Measurements from ENCODE around the gene NRN1L.
A peak's percentile ranks its signal among the peaks of the same experiment; 100 is the strongest.
"Not testable (repeated sequence)": the region's sequence is repeated elsewhere in the genome, so short reads cannot be mapped to it uniquely, and the experiment has no call there.

NRN1L gene

DNA sequence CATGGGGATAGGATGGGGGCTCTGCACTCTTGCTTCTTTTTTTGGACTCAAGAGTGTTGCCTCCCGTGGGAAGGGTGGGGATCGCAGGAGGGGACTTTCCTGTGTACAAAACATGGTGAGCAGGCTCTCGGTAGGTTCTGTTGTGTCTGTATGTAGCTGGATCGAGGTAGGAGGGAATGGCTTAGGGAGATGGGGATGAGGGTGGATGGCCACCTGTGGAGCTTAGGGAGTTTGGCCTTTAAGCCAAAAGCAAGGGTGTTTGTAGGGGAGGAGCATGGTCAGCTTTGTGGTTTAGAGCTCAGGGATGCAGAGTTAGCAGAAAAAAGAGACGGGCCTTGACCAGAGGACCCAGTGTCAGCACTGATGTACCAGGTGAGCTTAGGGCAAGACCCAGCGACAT, 22.8 kb upstream of the NRN1L start:
- DNase-seq = no peak

GRCh38 chr16:67862623-67863583, 21.8 kb upstream of the NRN1L start:
- DNase-seq = no peak

DNA sequence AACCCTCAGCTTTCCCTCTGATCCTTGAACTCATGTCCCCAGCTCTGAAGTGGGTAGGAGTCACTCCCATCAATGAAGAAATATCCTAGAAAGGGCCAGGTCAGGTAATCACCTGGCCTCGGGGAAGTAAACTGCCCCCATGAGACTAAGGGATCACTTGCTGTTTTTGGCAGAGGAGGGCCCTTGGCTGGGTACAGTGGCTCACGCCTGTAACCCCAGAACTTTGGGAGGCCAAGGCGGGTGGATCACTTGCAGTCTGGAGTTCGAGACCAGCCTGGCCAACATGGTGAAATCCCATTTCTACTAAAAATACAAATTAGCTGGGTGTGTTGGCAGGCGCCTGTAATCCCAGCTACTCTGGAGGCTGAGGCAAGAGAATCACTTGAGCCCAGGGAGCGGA, 20.6 kb upstream of the NRN1L start:
- DNase-seq = not testable (repeated sequence)

GRCh38 chr16:67864594-67864993, 20.1 kb upstream of the NRN1L start:
- DNase-seq = no peak

DNA sequence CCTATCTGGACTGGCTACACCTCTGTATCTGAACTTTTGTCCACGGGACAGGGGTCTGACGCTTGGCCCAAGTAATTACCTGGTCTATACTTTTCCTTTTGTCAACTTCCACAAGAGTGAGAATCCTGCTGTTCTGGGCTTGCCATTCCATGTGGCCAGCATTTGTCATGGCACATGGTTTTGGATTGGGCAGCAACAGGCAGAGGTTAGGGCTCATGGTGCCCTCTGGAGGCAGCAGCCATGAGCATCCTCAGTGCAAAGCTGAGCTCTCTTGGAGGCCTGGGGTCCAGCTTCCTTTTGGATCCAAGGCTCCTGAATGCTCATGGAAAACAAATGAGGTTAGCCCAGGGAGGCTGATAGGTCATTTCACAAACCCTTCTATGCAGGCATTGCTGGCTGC, 19.4 kb upstream of the NRN1L start:
- peak; percentile 55 for DNase-seq

- DNase-seq = no peak
Observed at GRCh38 chr16:67868290-67868689, 16.4 kb upstream of the NRN1L start.

- no peak for DNase-seq
Observed at GRCh38 chr16:67869653-67870052, 15.0 kb upstream of the NRN1L start.

- DNase-seq = no peak
Observed at GRCh38 chr16:67871256-67871655, 13.4 kb upstream of the NRN1L start.

GRCh38 chr16:67872131-67872630, 12.5 kb upstream of the NRN1L start:
- DNase-seq = no peak

DNA sequence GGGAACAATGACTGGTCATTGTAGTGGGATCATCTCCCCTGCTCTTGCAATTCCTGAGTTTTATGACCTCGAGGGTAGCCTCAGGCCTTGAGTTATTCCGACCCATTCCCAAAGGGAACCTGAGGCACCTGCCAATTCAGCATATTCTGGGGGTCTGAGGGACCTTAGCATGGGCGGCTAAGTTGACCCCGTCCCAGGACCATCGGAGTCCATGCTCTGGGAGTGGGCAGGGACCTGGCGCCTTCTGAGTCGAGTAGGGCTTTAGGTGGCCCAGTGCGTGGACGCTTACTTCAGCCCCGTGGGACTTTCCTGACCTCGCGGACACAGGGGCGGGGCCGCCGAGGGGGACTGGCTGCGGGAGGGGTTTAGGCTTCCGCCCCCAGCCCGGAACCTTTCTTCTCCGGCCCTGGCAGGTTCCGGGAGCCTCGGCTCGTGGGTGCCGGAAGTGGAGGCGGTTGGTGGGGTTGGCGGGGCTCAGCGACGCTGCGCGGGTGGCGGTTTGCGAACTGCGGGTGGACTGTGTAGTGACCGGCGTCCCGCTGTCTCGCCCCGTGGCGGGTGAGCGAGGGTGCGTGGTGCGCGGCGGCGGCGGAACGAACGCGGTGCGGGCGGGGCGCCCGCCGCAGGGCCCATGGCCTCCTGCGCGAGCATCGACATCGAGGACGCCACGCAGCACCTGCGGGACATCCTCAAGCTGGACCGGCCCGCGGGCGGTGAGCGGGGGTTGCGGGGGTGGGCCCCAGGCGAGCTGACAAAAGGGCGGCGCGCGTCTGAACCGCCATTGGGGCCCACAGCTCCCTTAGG, 11.9 kb upstream of the NRN1L start, which contains the start of gene EDC4:
TSS of gene EDC4 (plus strand) at position 422 of the 804 bp plus-strand sequence. CDS start at position 632, 210 bp downstream.
- DNase-seq = peak; percentile 94

DNA sequence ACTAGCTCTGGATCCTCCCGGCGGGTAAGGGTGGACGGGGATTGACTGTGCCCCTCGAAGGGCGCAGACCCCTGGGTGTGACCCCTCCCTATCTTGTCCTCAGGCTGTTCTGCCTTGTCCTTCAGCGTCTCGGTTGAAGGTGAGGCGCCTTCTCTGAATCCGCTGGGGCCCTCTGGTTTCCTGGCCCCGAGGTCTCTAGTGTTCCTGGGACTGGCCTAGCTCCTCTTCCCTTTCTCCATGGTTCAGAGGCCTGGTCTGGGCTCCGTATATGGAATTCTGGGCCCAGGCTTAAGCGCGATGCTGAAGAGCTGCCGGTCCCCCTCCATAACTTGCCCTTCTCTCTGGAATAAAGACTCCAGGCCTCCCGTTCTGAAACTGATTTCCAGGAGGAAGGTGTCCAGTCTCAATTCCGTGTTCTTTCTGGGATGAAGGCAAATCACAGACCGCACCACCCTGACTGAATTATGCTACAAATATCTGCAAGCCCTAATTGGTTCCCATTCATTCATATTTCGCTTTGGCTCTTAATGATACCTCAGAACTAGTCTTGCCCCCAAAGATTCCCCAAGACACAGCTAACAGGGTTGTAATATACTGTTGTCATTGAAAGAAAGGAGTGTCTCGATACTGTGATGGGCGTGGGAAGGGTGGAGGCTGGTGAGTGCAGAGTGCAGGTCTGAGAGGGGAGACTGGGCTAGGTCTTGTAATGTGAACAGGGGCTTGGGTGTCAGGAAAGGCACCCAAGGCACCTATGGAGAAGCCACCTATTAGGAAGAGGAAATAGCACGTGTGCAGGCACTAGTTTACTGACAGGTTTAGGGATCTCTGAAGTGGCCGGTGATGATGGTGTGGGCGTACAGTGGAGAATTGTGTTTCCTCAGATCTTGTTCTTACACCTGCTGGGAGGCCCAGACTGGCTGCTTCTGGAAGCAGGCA, 11.0 kb upstream of the NRN1L start:
- DNase-seq = peak; percentile 11

DNA sequence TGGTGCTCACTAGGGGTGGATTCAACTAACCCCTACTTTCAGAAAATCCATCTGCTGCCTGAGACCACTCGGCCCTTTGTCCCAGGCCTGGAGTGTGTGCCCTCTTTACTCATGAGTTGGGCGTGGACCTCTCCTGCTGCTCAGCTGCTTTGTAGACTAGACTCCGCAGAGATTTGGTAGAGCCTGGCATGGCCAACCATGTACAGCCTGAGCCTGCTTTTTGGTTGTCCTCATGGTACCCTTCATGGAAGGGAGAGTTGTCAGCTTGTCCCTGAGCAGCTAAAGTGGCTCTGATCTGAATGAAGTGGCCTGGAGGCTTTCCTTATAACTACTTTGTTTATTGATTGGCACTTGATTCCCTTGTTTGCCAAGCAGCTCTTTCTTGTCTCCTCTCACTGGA, 10.3 kb upstream of the NRN1L start:
- DNase-seq = no peak

DNA sequence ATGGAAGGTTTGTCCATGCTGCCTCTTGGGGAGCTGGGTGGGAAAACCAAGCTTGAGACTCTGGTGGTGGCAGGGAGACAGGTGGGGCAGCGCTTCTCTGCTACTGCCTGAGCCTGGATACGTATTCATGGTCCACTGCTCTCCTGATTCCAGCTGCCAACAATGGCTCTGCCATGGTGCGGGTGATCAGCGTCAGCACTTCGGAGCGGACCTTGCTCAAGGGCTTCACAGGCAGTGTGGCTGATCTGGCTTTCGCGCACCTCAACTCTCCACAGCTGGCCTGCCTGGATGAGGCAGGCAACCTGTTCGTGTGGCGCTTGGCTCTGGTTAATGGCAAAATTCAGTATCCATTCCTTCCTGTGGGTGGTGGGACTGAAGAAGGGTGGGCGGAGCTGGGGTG, 7.6 kb upstream of the NRN1L start:
- no peak for DNase-seq

- no peak for DNase-seq
Observed at GRCh38 chr16:67878232-67878631, 6.5 kb upstream of the NRN1L start.

DNA sequence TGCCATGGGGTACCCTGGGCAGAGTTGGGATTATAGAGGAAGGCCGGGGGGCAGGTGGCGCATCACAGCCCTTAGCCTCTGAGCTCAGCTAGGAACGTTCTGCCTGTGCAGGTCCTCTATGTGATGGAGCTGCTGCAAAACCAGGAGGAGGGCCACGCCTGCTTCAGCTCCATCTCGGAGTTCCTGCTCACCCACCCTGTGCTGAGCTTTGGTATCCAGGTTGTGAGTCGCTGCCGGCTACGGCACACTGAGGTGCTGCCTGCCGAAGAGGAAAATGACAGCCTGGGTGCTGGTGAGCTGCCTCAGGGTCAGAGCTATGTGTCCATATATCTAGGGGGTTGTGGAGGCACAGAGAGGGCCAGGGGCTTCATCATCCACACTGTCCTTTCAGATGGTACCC, 5.8 kb upstream of the NRN1L start:
- DNase-seq = no peak

- no peak for DNase-seq
Observed at GRCh38 chr16:67879462-67879861, 5.2 kb upstream of the NRN1L start.

GRCh38 chr16:67879936-67880335, 4.7 kb upstream of the NRN1L start:
- DNase-seq = no peak

DNA sequence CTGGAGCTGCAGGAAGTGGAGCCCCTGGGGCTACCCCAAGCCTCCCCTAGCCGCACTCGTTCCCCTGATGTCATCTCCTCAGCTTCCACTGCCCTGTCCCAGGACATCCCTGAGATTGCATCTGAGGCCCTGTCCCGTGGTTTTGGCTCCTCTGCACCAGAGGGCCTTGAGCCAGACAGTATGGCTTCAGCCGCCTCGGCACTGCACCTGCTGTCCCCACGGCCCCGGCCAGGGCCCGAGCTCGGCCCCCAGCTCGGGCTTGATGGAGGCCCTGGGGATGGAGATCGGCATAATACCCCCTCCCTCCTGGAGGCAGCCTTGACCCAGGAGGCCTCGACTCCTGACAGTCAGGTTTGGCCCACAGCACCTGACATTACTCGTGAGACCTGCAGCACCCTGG, 4.1 kb upstream of the NRN1L start:
- no peak for DNase-seq

- DNase-seq = no peak
Observed at GRCh38 chr16:67881621-67882161, 3.0 kb upstream of the NRN1L start.

GRCh38 chr16:67882374-67883145, 2.1 kb upstream of the NRN1L start:
- DNase-seq = no peak

DNA sequence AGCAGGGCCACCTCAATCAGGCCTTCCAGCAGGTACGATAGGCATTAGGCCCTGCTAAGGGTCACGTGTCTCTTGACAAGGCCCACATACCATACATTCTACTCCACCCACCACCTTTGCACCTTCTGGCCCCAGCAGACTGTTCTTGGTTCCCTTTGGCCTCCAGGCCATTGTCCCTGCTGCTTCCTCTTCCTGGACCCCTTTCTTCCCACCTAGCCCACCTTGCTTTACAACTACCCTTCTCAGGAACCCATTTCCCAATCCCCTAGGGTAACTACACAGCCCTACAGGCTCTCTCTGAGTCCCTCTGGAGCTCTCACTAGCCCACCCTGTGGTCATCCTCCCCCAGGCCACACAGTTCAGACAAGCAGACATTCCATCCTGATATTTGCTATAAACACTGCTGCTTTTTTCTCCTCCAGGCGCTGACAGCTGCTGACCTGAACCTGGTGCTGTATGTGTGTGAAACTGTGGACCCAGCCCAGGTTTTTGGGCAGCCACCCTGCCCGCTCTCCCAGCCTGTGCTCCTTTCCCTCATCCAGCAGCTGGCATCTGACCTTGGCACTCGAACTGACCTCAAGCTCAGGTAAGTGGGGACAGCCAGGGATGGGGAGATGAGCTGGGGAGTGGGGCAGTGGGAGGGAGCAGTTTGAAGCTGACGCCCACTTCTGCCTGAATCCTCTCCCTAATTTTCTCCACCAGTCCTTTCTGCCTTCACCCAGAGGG, 1.4 kb upstream of the NRN1L start:
- DNase-seq = no peak
